ENCODE results near the gene HMHB1.

The HMHB1 gene

GRCh38 chr5:143771189-143771588, 40.8 kb upstream of the HMHB1 start:
- in situ Hi-C loops (cut with HindIII; ENCODE audit: low pct_ligation_motif_present, low sequenced_read_pairs), result no loop called here

DNA sequence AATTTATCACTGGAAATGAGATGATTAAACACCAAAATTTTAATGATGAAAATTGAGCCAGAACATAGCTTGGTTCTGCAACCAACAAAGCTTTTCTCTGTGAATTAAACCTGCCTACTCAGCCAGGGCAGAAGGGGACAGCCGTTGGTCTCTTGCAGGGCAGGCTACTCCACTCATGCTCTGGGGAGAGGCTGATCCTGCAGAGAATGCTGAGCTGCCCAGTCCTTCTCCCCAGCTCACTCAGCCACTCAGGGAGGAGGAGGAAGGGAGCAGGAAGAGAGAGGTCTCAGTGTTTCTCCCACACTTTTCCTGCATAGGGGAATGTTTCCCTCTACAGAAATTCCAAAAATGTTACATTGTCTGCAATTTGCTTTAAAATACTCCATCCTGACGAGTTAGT, 40.4 kb upstream of the HMHB1 start:
- TF ChIP-seq, protein P1, sequence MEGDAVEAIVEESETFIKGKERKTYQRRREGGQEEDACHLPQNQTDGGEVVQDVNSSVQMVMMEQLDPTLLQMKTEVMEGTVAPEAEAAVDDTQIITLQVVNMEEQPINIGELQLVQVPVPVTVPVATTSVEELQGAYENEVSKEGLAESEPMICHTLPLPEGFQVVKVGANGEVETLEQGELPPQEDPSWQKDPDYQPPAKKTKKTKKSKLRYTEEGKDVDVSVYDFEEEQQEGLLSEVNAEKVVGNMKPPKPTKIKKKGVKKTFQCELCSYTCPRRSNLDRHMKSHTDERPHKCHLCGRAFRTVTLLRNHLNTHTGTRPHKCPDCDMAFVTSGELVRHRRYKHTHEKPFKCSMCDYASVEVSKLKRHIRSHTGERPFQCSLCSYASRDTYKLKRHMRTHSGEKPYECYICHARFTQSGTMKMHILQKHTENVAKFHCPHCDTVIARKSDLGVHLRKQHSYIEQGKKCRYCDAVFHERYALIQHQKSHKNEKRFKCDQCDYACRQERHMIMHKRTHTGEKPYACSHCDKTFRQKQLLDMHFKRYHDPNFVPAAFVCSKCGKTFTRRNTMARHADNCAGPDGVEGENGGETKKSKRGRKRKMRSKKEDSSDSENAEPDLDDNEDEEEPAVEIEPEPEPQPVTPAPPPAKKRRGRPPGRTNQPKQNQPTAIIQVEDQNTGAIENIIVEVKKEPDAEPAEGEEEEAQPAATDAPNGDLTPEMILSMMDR (IDR thresholded peaks at IDR 0.05; ENCODE audit: low read depth, low read length, missing control alignments), result no peak
- Histone ChIP-seq H3K27me3 (replicated peaks) (no peaks in the 10 kb centered on the region), H3K36me3 (replicated peaks) (no peaks in the 10 kb centered on the region), H3K4me3 (ENCODE audit: low read depth, low read length) (no peak overlapping the region), H3K27ac (no peak overlapping the region)
- in situ Hi-C loops (cut with HindIII; ENCODE audit: low pct_ligation_motif_present, low sequenced_read_pairs), result no loop called here
- DNase-seq, result no peak

More at GRCh38 chr5:143771189-143771588, 40.8 kb upstream of the HMHB1 start:
- Histone ChIP-seq H3K27me3 (replicated peaks) (no peaks in the 10 kb centered on the region), H3K27ac (no peak overlapping the region), H3K4me3 (ENCODE audit: low read depth, low read length) (no peak overlapping the region), H3K36me3 (replicated peaks) (no peaks in the 10 kb centered on the region)
- TF ChIP-seq, protein P1 (IDR thresholded peaks at IDR 0.05; ENCODE audit: low read depth, low read length, missing control alignments), result no peak
- no peak for DNase-seq

DNA sequence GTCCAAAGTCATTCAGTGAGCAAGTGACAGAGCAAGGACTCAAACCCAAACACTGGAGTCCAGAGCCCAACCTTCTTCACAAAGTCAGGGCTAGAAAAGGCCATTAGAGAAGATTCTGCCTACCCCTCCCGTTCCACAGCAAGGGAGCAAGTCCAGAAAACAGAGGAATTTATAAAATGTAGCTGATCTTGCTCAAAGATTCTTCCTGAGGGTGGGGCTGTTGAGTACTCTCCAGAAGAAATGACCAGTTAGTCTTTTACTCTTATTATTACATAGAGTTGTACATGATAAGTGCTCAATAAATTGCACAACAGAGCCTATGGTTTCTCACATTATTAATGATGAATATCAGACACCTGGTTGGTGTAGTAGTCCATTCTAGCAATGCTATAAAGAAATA, 39.3 kb upstream of the HMHB1 start:
- TF ChIP-seq, protein P1 (IDR thresholded peaks at IDR 0.05; ENCODE audit: low read depth, low read length, missing control alignments), result no peak
- Histone ChIP-seq H3K27ac (no peak overlapping the region), H3K27me3 (replicated peaks) (no peaks in the 10 kb centered on the region), H3K4me3 (ENCODE audit: low read depth, low read length) (no peak overlapping the region), H3K36me3 (replicated peaks) (no peaks in the 10 kb centered on the region)
- in situ Hi-C loops (cut with HindIII; ENCODE audit: low pct_ligation_motif_present, low sequenced_read_pairs), result no loop called here
- no peak for DNase-seq

DNA sequence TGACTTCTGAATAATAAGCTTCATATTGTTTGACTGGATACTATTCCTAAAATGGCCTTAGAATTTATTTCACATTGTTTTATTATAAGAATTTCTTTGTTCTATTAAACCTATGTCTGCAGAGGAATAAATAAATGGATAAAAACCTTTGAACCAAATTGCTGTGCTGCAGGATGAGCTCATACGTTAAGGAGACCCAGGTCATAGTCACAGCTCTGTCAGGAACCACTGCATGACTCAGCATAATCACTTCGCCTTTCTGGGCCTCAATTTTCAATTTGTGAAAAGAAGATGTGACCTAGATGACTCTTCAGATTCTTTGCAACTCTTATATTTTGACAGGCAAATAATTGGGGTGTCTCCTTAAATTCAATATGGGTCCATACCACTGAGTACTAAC, 36.7 kb upstream of the HMHB1 start:
- Histone ChIP-seq H3K27me3 (replicated peaks) (no peaks in the 10 kb centered on the region), H3K4me3 (ENCODE audit: low read depth, low read length) (no peak overlapping the region), H3K27ac (no peak overlapping the region), H3K36me3 (replicated peaks) (no peaks in the 10 kb centered on the region)
- in situ Hi-C loops (cut with HindIII; ENCODE audit: low pct_ligation_motif_present, low sequenced_read_pairs), result no loop called here
- DNase-seq, result peak; percentile 60
- TF ChIP-seq, protein P1 (IDR thresholded peaks at IDR 0.05; ENCODE audit: low read depth, low read length, missing control alignments), result no peak

DNA sequence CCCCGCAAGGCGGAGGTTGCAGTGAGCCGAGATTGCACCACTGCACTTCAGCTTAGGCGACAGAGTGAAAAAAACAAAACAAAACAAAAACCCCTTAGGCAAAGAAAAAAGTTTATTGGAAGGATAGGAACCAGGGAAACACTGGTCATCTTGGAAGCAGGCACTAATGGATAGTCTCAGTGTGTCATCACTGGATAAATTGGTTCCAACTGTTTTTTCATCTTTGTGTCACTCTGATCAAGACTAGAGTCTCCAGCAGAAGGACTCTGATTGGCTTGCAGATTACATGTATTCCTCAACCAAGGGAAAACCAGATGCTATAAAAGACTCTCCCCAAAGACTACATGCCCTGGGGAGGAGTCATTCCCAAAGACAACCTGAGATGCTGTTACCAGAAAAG, 35.0 kb upstream of the HMHB1 start:
- Histone ChIP-seq H3K36me3 (replicated peaks) (no peaks in the 10 kb centered on the region), H3K4me3 (ENCODE audit: low read depth, low read length) (no peak overlapping the region), H3K27me3 (replicated peaks) (no peaks in the 10 kb centered on the region), H3K27ac (no peak overlapping the region)
- no peak for DNase-seq
- TF ChIP-seq, protein P1 (IDR thresholded peaks at IDR 0.05; ENCODE audit: low read depth, low read length, missing control alignments), result no peak
- in situ Hi-C loops (cut with HindIII; ENCODE audit: low pct_ligation_motif_present, low sequenced_read_pairs), result no loop called here

DNA sequence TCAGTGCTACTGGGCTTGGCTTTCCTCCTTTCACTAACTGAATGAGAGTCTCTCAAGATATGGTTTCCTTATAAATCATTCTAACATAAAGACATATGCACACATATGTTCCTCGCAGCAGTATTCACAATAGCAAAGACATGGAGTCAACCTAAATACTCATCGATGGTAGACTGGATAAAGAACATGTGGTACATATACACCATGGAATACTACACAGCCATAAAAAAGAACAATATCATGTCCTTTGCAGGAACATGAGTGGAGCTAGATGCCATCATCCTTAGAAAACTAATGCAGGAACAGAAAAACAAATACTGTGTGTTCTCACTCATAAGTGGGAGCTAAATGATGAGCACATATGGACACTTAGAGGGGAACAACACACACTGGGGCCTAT, 32.5 kb upstream of the HMHB1 start:
- in situ Hi-C loops (cut with HindIII; ENCODE audit: low pct_ligation_motif_present, low sequenced_read_pairs), result no loop called here
- TF ChIP-seq, protein P1 (IDR thresholded peaks at IDR 0.05; ENCODE audit: low read depth, low read length, missing control alignments), result no peak
- H3K27me3 ChIP-seq (replicated peaks), result no peaks in the 10 kb centered on the region

More for the DNA sequence above, 32.5 kb upstream of the HMHB1 start:
- Histone ChIP-seq H3K27ac (no peak overlapping the region), H3K36me3 (replicated peaks) (no peaks in the 10 kb centered on the region), H3K4me3 (ENCODE audit: low read depth, low read length) (no peak overlapping the region)
- no peak for DNase-seq
